GM21786 (cell line): ENCODE results near the gene NIBAN1.
"Not testable (repeated sequence)": the region's sequence is repeated elsewhere in the genome, so short reads cannot be mapped to it uniquely, and the experiment has no call there.

Experiments used
- ATAC-seq: cut with Tn5 transposase; IDR thresholded peaks from one replicate; pipeline ENCODE4 v1.9.1; 2021; ENCODE audit not compliant: unreplicated experiment

Gene NIBAN1

GRCh38 chr1:184974056-184974836 is at the start of gene NIBAN1:
NIBAN1 (minus strand) TSS chr1:184974508; CDS start chr1:184974356, 152 bp downstream.
- peak; percentile 43 for ATAC-seq

- no peak for ATAC-seq
Observed at GRCh38 chr1:185017966-185018365, 43.7 kb upstream of the NIBAN1 start.

- no peak for ATAC-seq
Observed at GRCh38 chr1:185017338-185017737, 43.0 kb upstream of the NIBAN1 start.

- ATAC-seq: no peak
Observed at GRCh38 chr1:185016880-185017279, 42.6 kb upstream of the NIBAN1 start.

GRCh38 chr1:185015631-185016030 is 41.3 kb upstream of the NIBAN1 start:
- no peak for ATAC-seq

- ATAC-seq: no peak
Observed at GRCh38 chr1:185014941-185015340, 40.6 kb upstream of the NIBAN1 start.

- ATAC-seq: no peak
Observed at GRCh38 chr1:185010361-185010760, 36.1 kb upstream of the NIBAN1 start.

GRCh38 chr1:185008838-185009237 is 34.5 kb upstream of the NIBAN1 start:
- no peak for ATAC-seq

- not testable (repeated sequence) for ATAC-seq
Observed at GRCh38 chr1:185001312-185001880, 27.1 kb upstream of the NIBAN1 start.

GRCh38 chr1:184999974-185000373 is 25.7 kb upstream of the NIBAN1 start:
- not testable (repeated sequence) for ATAC-seq

- no peak for ATAC-seq
Observed at GRCh38 chr1:184994301-184994700, 20.0 kb upstream of the NIBAN1 start.

- ATAC-seq: no peak
Observed at GRCh38 chr1:184992271-184992670, 18.0 kb upstream of the NIBAN1 start.

- no peak for ATAC-seq
Observed at GRCh38 chr1:184990204-184990603, 15.9 kb upstream of the NIBAN1 start.

- no peak for ATAC-seq
Observed at GRCh38 chr1:184988506-184988905, 14.2 kb upstream of the NIBAN1 start.

- ATAC-seq: no peak
Observed at GRCh38 chr1:184987696-184988095, 13.4 kb upstream of the NIBAN1 start.

GRCh38 chr1:184986250-184986649 is 11.9 kb upstream of the NIBAN1 start:
- ATAC-seq: no peak

- ATAC-seq: peak; percentile 95
Observed at GRCh38 chr1:184982002-184982954, 8.0 kb upstream of the NIBAN1 start.

- ATAC-seq: no peak
Observed at GRCh38 chr1:184980726-184981125, 6.4 kb upstream of the NIBAN1 start.

GRCh38 chr1:184975208-184975870 is 1.0 kb upstream of the NIBAN1 start:
- no peak for ATAC-seq

- ATAC-seq: no peak
Observed at GRCh38 chr1:184974837-184975115, 468 bp upstream of the NIBAN1 start.
